Heart left ventricle (tissue), 16 donors: ENCODE results near the gene CEP112. TPM values are rescaled to one million over a fixed set of nuclear protein-coding genes. Genes with fewer than 3 reads are reported as not detected.

Experiments used
- ATAC-seq, 4 donors: fragments of 200-7000 bp; cut with Tn5 transposase; one replicate each; pipeline ENCODE4 v1.9.1; 2020 to 2022; ENCODE audit warnings: moderate library complexity in 4 of 4, mild to moderate bottlenecking in 3 of 4, moderate number of reproducible peaks in 1 of 4
- DNase-seq, 5 donors: peaks; one replicate each; pipeline ENCODE4 v3.0.0-alpha.2; 2020
- H3K27ac ChIP-seq, 12 donors: fragments of 200-600 bp; sonication (generic) in 4 of 12; one replicate each; pipeline versions ENCODE4 v1.5.0 to v1.8.0; 2016 to 2022; ENCODE audit warnings: mild to moderate bottlenecking in 2 of 12
- H3K27me3 ChIP-seq, 9 donors: fragments of 200-600 bp; sonication (generic) in 2 of 9; one replicate each; pipeline versions ENCODE4 v1.5.1 to v1.8.0; 2016 to 2022; ENCODE audit warnings: mild to moderate bottlenecking in 3 of 9
- H3K36me3 ChIP-seq, 9 donors: fragments of 200-600 bp; sonication (generic) in 2 of 9; one replicate each; pipeline versions ENCODE4 v1.5.0 to v1.8.0; 2018 to 2022; ENCODE audit warnings: mild to moderate bottlenecking in 2 of 9
- H3K4me1 ChIP-seq, 12 donors: fragments of 200-600 bp; sonication (generic) in 4 of 12; one replicate each; pipeline versions ENCODE4 v1.5.0 to v1.8.0; 2016 to 2022; ENCODE audit warnings: mild to moderate bottlenecking in 3 of 12
- H3K4me3 ChIP-seq, 12 donors: fragments of 200-600 bp; sonication (generic) in 4 of 12; one replicate each; pipeline versions ENCODE4 v1.5.0 to v1.8.0; 2017 to 2022; ENCODE audit warnings: mild to moderate bottlenecking in 9 of 12, moderate library complexity in 4 of 12
- H3K9me3 ChIP-seq, 12 donors: fragments of 200-600 bp; sonication (generic) in 4 of 12; one replicate each; pipeline versions ENCODE4 v1.5.0 to v1.8.0; 2016 to 2022; ENCODE audit warnings: mild to moderate bottlenecking in 1 of 12
- POLR2A ChIP-seq, 2 donors: fragments of 450-650 bp; IDR thresholded peaks; one replicate each; pipeline ENCODE4 v1.6.1; 2017; ENCODE audit warnings: antibody characterized with exemption in 2 of 2, mild to moderate bottlenecking in 2 of 2, moderate library complexity in 2 of 2
- WGBS, 4 donors: extraction: QIAGEN DNeasy Blood & Tissue Kit in 2 of 4; methylation state at CpG; one replicate each; pipeline versions ENCODE4 v1.1.5 to v1.1.7; 2013 to 2018; 5-methylcytosine and 5-hydroxymethylcytosine counted together
- intact Hi-C, 10 donors: fragments of 100-400 bp; cut with DNase I; formaldehyde crosslinking; loops; one replicate each; pipeline versions ENCODE4 v1.11.1 to v1.14.2; 2022
- polyA plus RNA-seq, 2 donors: library from polyadenylated mRNA; stranded (reverse); fragments of 200-250 nt; gene quantifications; one replicate each; pipeline ENCODE4 v1.2.3, GENCODE V29; 2013
- total RNA-seq, 9 donors: library from RNA; depleted of rRNA in 2 of 9; stranded (reverse); fragments of >200 nt in 2 of 9; fragmentation: NEBNext Ultra II Directional in 3 of 9; extraction: Animal tissue kit (Norgen Biotek cat#: 25700) in 3 of 9; gene quantifications; one replicate each; pipeline versions ENCODE4 v1.1.0 to v1.2.4, GENCODE V29; 2016 to 2023
- TF ChIP-seq, protein P1 (sequence below), 12 donors: fragments of 200-600 bp; sonication (generic) in 4 of 12; IDR thresholded peaks; one replicate each; pipeline versions ENCODE4 v1.5.0 to v1.8.0; 2018 to 2022; ENCODE audit warnings: antibody characterized with exemption in 12 of 12, mild to moderate bottlenecking in 5 of 12
- donor health status: ischemic (EF 13 %, LVEDD 7.1; RV severe dilation, severe dysfunction).
- donor health status: healthy with polysubstance abuse.
- donor health status: DM: no; HTN: yes; CAD: no.
- donor health status: DM: no; HTN: no; CAD: no.
- donor health status: ischemic (EF 25% LVEDD 6.9; RV normal size, moderate dysfunction).
- donor health status: ischemic (EF 25% LVEDD 5.7; RV mildly dilated, moderate dysfunction).
- donor health status: healthy.
- donor health status: DM: yes; HTN: yes; CAD: no.
- donor health status: ischemic (EF 35%, LVEDD 5.7; RV mildly dilated, moderate dysfunction).
- donor health status: nonischemic (EF 11% LVEDD 7.7; RV severe dilation, severe dysfunction).
- donor health status: DM: yes; HTN: yes; CAD: no.
- donor health status: PGD.
- donor health status: ischemic (EF 29% LVEDD 5.4; RV normal size, mild dysfunction).
- donor health status: nonischemic (EF 23%, LVEDD 6.1; RV moderate dilation, normal function).

The CEP112 gene
- total and polyA plus RNA-seq, 11 donors: 5.5 to 28.3 (median 14.3) TPM

DNA sequence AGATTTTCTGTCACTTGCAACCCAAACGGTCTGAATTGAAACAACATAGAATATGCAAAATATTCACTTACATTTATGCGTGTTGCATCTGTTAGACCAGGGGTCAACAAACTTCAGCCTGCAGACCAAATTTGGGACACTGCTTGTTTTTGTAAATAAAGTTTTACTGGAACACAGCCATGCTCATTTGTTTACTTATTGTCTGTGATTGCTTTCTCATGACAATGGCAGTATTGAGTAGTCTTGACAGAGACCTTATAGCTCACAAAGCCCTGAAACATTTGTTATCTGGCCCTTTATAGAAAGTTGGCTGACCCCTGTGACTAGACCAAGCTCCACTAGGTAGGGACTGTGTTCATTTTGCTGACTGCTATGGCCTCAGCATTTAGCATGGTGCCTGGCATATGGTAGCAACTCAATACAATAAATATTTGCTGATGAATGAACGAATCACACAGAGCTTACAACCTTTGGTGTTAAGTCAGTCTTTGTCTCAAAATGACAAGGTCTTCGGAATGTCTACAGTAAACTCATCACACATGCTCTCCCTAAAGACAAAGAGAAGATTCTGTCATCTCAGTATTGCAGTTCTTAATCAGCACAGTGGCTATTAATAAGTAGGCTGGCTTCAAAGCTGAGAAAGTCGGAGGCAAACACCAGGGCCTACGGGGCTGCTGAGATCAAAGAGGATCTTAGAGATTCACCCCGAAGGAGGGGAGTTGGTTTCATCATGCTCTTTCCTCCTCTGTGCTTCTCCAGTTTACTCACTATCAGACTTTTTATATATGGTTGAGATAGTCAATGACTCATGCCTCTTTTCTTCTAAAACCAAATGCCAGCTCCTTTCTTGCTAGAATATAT lies 535.3 kb downstream of the CEP112 start:
- DNase-seq (no peak), ATAC-seq (no peak)
- no peak overlapping the region for H3K27ac ChIP-seq
- H3K36me3 ChIP-seq: no peaks in the 10 kb centered on the region
- no peaks in the 10 kb centered on the region for H3K27me3 ChIP-seq
- intact Hi-C loops: no loop called here
- no peak for TF ChIP-seq POLR2A (IDR thresholded peaks at IDR 0.05)
- TF ChIP-seq, protein P1, sequence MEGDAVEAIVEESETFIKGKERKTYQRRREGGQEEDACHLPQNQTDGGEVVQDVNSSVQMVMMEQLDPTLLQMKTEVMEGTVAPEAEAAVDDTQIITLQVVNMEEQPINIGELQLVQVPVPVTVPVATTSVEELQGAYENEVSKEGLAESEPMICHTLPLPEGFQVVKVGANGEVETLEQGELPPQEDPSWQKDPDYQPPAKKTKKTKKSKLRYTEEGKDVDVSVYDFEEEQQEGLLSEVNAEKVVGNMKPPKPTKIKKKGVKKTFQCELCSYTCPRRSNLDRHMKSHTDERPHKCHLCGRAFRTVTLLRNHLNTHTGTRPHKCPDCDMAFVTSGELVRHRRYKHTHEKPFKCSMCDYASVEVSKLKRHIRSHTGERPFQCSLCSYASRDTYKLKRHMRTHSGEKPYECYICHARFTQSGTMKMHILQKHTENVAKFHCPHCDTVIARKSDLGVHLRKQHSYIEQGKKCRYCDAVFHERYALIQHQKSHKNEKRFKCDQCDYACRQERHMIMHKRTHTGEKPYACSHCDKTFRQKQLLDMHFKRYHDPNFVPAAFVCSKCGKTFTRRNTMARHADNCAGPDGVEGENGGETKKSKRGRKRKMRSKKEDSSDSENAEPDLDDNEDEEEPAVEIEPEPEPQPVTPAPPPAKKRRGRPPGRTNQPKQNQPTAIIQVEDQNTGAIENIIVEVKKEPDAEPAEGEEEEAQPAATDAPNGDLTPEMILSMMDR (IDR thresholded peaks at IDR 0.05): no peak
- no peaks in the 10 kb centered on the region for H3K9me3 ChIP-seq
- 63 to 76% (median 70%) methylated on average over 7 of the region's 7 CpGs for WGBS, 4 donors
- H3K4me1 ChIP-seq: no peaks in the 10 kb centered on the region
- H3K4me3 ChIP-seq: no peak overlapping the region

DNA sequence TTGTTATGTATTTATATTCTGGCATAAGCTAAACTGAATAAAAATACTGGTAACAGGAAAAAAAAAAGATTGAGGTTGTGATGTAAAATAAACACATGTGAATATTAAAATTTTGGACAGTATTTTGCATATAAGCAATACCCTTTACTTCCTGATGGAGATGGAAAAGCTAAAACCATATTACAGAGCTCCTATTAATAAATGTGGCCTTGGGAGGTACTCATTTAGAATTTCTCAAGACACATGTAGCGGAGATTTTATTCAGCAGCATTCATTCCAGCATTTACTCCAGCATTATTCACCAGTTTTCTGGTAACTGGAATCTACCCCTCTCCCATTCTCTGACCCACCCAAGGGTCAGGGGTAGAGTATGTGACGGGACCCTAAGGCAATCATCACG lies 536.2 kb downstream of the CEP112 start:
- no peaks in the 10 kb centered on the region for H3K9me3 ChIP-seq
- ATAC-seq: no peak
- intact Hi-C loops: no loop called here
- TF ChIP-seq POLR2A (IDR thresholded peaks at IDR 0.05): no peak
- TF ChIP-seq, protein P1 (IDR thresholded peaks at IDR 0.05): no peak
- 67 to 99% (median 98%) methylated on average over 3 of the region's 3 CpGs for WGBS, 4 donors
- no peaks in the 10 kb centered on the region for H3K27me3 ChIP-seq
- DNase-seq: no peak
- H3K27ac ChIP-seq: no peak overlapping the region
- H3K4me1 ChIP-seq: no peaks in the 10 kb centered on the region
- H3K4me3 ChIP-seq: no peak overlapping the region
- H3K36me3 ChIP-seq: no peaks in the 10 kb centered on the region

DNA sequence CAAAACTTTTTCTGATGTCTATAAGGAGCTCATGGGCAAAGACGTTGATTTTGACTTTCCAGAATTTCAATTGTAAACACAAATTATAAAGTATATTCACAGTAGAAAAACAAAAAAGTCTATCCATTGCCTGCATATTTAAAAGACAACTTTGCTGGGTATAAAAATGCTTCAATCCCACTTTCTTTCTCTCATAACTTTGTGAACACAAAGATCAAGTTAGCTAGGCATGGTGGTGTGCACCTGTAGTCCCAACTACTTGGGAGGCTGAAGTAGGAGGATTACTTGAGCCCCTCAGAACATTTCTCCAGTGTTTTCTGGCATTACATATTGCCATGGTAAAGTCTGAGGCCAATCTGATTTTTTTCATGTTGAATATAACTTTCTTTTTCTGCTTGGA lies 547.4 kb downstream of the CEP112 start:
- H3K27me3 ChIP-seq: no peaks in the 10 kb centered on the region
- TF ChIP-seq, protein P1 (IDR thresholded peaks at IDR 0.05): no peak
- no peak for TF ChIP-seq POLR2A (IDR thresholded peaks at IDR 0.05)
- intact Hi-C loops: no loop called here
- no peak overlapping the region for H3K4me3 ChIP-seq
- H3K4me1 ChIP-seq: no peaks in the 10 kb centered on the region
- DNase-seq: no peak
- ATAC-seq: no peak
- H3K27ac ChIP-seq: no peak overlapping the region
- WGBS, 4 donors: 95 to 100% (median 99%) methylated on average over 1 of the region's 1 CpG
- H3K9me3 ChIP-seq: peaks cover 0 to 32% (median 12%) of the 10 kb centered on the region in 12 donors
- H3K36me3 ChIP-seq: peaks cover 0 to 6% (median 0%) of the 10 kb centered on the region in 9 donors

DNA sequence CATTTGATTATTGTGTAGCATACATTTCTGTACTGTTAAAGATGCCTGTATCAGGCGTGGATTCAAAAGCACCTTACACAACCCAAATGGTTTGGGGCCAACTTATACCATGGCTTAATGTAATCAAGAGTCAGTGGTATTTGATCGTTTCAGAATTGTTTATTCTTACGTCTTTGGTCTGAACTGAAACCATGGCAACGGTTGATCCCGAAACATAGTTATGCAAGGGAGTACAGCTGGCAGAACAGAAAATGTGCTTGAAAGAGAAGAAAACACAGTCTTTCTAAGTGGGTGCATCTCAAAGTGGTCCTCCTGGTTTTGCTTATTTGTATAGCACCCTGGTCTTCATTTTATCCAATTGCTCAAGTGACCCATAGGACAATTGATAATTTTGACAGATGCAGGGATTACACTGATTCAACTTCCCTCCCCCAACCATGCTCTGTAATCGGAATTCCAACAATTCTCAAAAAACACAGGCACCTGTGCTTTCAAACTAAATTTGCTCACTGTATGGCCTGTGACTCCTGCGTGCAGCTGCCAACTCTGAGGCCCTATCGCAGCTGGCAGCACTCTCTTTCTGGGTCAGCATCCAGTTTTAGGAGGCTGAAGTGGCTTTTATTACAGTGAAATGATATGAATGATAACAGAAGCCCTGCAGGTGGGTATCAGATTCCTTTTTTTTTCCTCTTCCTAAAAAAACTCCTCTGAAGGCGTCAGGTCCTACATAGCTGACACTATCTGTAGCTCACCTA lies 553.5 kb downstream of the CEP112 start:
- ATAC-seq: no peak
- WGBS, 4 donors: 61 to 68% (median 62%) methylated on average over 9 of the region's 9 CpGs
- Histone ChIP-seq H3K27me3 (no peaks in the 10 kb centered on the region), H3K9me3 (peaks cover 0 to 8% (median 0%) of the 10 kb centered on the region in 12 donors), H3K27ac (no peak overlapping the region), H3K4me3 (no peak overlapping the region), H3K36me3 (peaks cover 0 to 6% (median 0%) of the 10 kb centered on the region in 9 donors), H3K4me1 (peaks cover 0 to 14% (median 0%) of the 10 kb centered on the region in 12 donors)
- TF ChIP-seq POLR2A (IDR thresholded peaks at IDR 0.05): no peak
- TF ChIP-seq, protein P1 (IDR thresholded peaks at IDR 0.05): no peak
- DNase-seq: no peak
- intact Hi-C loops: loop anchor here in 1 of 10 donors (10.0 kb wide), 1 partner anchor 536 kb away; no protein-coding TSS in a partner anchor
